AG04449 (cell line): Measurements from ENCODE around the gene TECTA.
"Not testable (repeated sequence)": the region's sequence is repeated elsewhere in the genome, so short reads cannot be mapped to it uniquely, and the experiment has no call there.

ENCODE experiments used
- CTCF ChIA-PET: fragments of 350-600 bp; formaldehyde crosslinking; extraction: SDS; loops from one replicate; lab custom pipeline; 2021; ENCODE audit warnings: antibody characterized with exemption; lab: Yijun Ruan, JAX
- POLR2A ChIA-PET: fragments of 400-600, 350-600 bp; formaldehyde crosslinking; extraction: SDS; loops from one replicate; lab custom pipeline; 2020; ENCODE audit warnings: antibody characterized with exemption, inconsistent platforms; lab: Yijun Ruan, JAX
- DNase-seq: peaks from one replicate; pipeline ENCODE4 v3.0.0-alpha.2; 2010; ENCODE audit warnings: low read depth, low spot score
- H3K4me3 ChIP-seq: 2 replicates; pipeline ENCODE4 v1.5.1; 2011; ENCODE audit warnings: low read depth, mild to moderate bottlenecking, control low read depth, low read length
- TF ChIP-seq, protein P1 (sequence below): IDR thresholded peaks from one replicate; pipeline ENCODE4 v1.5.1; 2011; ENCODE audit warnings: mild to moderate bottlenecking, moderate library complexity, low read length, control low read depth, inconsistent platforms; ENCODE audit not compliant: insufficient read depth; ENCODE audit errors: missing control alignments

TECTA gene

DNA sequence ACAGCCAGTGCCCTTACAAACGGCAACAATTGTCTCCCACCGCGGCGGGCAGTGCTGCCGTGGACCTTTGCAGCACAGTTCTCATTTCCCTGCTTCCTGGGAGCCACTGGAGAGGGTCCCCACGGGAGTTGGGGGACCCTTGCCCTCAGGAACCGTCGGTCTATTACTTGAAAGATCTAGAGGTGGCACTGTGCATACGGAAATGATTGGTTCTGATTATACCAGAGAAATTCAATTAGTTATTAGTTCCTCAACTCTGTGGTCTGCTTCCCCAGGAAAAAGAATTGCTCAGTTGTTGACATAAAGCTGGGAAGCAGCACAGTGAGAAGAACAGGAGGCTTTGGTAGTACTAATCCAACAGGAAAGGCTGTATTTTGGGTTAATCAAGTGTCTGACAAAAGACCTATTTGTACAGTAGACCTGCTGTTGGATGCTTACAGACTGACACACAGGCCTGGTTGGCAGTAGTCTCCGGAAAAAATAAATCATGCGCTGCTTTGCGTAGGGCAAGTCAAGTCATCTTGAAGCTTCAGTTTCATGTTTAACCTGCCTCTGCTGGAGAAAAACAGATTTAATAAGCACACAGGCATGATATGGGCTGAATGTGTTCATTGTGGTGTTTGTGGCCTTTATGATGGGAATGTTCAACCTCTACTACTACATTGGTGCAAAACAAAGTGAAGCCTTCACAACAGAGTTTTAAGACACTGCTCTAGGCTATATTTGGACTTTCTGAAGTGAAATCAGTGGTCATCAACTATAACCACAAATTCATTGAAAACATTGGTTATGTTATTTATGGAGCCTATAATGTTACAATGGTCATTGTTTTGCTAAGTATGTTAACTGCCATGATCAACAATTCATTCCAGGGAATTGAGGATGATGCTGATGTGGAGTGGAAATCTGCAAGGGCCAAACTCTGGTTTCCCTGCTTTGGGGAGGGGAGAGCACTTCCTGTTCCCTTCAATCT lies 136.9 kb downstream of the TECTA start:
- DNase-seq: peak; percentile 59
- POLR2A ChIA-PET: no interaction called here

DNA sequence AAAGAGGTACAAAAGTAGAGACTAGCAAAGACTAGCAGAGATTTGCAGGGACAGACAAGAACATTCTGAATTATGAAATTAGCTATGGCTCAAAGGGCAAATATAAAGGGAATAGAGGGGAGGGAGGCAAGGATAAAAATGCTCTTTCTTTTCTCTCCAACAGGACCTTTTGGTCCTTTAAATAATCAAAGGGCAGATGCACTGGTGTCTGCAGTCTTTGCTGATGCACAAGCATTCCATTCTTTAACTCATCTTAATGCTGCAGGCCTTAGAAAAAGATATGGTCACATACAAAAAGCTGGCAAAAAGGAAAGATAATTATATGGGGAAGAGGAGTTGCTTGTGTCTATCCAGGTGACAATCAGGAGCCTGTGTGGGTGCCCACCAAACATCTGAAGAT lies 137.9 kb downstream of the TECTA start:
- no peak for DNase-seq
- TF ChIP-seq, protein P1, sequence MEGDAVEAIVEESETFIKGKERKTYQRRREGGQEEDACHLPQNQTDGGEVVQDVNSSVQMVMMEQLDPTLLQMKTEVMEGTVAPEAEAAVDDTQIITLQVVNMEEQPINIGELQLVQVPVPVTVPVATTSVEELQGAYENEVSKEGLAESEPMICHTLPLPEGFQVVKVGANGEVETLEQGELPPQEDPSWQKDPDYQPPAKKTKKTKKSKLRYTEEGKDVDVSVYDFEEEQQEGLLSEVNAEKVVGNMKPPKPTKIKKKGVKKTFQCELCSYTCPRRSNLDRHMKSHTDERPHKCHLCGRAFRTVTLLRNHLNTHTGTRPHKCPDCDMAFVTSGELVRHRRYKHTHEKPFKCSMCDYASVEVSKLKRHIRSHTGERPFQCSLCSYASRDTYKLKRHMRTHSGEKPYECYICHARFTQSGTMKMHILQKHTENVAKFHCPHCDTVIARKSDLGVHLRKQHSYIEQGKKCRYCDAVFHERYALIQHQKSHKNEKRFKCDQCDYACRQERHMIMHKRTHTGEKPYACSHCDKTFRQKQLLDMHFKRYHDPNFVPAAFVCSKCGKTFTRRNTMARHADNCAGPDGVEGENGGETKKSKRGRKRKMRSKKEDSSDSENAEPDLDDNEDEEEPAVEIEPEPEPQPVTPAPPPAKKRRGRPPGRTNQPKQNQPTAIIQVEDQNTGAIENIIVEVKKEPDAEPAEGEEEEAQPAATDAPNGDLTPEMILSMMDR: no peak
- ChIA-PET CTCF (interaction anchor here (1.2 kb wide), 1 partner anchor 11 kb away, joined by 4 read pairs; no protein-coding TSS in a partner anchor), POLR2A (no interaction called here)
- H3K4me3 ChIP-seq: no peak overlapping the region

More for the DNA sequence above, 136.9 kb downstream of the TECTA start:
- no peak overlapping the region for H3K4me3 ChIP-seq
- TF ChIP-seq, protein P1: no peak
- CTCF ChIA-PET: interaction anchor here (1.2 to 1.3 kb wide), 2 partner anchors 12 to 43 kb away, joined by 3 to 4 read pairs; no protein-coding TSS in a partner anchor

DNA sequence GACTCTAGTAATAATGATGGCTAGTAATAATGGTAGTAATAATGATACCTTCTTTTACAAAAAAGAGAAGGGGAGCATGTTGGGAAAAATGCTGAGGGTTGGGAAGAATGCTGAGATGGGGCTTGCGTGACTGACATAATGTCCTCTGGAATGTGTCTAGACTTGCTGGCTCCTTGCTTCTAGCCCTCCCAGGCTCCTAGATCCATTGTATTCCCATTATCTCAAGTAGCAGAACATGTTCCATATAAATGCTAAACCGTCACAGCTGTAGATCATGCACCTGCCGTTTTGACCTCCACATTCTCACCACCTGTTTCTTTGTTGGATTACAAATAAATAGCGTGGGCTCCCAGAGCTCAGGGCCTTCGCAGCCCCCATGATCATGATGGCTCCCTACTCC lies 139.0 kb downstream of the TECTA start:
- CTCF ChIA-PET, POLR2A ChIA-PET, DNase-seq, H3K4me3 ChIP-seq: not testable (repeated sequence)

DNA sequence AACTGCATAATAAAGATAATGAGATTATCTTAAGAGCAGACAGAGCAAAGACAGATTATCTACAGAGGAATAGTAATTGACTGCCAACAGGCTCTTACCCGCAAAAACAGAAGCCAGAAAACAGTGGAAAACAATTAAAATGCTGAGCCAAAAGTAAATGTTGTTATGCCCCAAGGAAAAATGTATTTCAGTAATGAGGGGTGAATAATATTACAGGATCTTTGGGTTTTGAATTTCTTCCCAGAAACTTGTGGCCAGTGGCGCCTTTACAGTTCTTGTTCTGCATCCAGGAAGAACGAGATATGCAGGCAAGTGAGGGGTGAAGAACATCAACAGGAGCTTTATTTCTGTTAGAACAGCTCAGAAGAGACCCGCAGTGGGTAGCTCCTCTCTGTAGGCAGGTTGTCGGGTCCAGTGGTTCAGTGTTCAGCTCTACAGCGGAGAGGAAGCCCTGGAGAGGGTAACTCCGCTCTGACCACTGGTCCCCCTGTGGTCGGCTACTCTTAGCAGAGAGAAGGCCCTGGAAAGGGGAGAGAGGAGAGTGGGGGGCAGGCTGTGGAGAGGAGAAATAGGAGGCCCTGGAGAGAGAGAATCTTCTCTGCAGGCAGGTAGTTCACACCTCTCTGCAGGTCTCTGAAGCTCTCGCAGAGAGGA lies 139.7 kb downstream of the TECTA start:
- TF ChIP-seq, protein P1: no peak
- no peak for DNase-seq
- ChIA-PET CTCF (interaction anchor here (1.0 to 2.3 kb wide), 2 partner anchors 10 to 352 kb away, joined by 3 to 13 read pairs; no protein-coding TSS in a partner anchor), POLR2A (no interaction called here)
- no peak overlapping the region for H3K4me3 ChIP-seq
